HG02852 (cell line): ENCODE measurements around the gene TNRC18.
"Not testable (repeated sequence)": the region's sequence is repeated elsewhere in the genome, so short reads cannot be mapped to it uniquely, and the experiment has no call there.

Experiments used
- ATAC-seq: cut with Tn5 transposase; IDR thresholded peaks from one replicate; pipeline ENCODE4 v1.9.1; 2021; ENCODE audit warnings: mild to moderate bottlenecking, moderate library complexity; ENCODE audit not compliant: unreplicated experiment

Gene TNRC18, protein sequence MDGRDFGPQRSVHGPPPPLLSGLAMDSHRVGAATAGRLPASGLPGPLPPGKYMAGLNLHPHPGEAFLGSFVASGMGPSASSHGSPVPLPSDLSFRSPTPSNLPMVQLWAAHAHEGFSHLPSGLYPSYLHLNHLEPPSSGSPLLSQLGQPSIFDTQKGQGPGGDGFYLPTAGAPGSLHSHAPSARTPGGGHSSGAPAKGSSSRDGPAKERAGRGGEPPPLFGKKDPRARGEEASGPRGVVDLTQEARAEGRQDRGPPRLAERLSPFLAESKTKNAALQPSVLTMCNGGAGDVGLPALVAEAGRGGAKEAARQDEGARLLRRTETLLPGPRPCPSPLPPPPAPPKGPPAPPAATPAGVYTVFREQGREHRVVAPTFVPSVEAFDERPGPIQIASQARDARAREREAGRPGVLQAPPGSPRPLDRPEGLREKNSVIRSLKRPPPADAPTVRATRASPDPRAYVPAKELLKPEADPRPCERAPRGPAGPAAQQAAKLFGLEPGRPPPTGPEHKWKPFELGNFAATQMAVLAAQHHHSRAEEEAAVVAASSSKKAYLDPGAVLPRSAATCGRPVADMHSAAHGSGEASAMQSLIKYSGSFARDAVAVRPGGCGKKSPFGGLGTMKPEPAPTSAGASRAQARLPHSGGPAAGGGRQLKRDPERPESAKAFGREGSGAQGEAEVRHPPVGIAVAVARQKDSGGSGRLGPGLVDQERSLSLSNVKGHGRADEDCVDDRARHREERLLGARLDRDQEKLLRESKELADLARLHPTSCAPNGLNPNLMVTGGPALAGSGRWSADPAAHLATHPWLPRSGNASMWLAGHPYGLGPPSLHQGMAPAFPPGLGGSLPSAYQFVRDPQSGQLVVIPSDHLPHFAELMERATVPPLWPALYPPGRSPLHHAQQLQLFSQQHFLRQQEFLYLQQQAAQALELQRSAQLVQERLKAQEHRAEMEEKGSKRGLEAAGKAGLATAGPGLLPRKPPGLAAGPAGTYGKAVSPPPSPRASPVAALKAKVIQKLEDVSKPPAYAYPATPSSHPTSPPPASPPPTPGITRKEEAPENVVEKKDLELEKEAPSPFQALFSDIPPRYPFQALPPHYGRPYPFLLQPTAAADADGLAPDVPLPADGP (N-terminal part only)

DNA sequence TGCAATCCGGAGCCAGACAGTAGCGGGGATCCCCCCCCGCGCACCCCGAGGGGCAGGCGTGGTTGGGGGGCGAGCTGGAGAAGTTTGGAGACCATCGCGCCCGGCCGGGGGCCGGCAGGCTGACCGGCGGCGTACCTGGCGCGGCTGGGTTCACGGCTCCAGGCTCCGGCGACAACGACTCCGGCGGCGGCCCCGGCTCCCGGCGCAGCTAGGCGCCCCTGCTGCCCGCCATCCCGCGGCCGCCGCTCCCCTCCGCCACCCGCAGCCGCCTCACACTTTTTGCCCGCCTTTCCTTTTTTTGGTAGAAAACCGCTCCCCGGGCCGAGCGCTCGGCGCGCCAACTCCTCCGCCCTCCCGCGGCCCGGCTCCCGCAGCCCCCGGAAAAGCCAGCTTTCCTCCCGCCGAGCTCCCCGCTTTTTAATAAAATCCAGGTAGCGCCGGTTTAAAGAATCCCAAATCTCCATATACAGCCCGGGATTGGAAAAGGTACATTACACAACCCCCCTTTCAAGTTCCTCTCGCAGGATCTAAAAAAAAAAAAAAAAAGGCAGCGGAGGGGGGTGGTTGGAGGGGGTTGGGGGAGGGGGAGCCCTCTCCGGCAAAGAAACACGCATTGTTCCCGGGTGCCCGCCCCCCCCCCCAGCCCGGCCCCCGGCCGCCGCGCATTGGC, at the start of gene TNRC18:
TSS of gene TNRC18 (minus strand) at position 529 of the 670 bp plus-strand sequence. CDS start 2,588 bp downstream, outside the sequence.
- no peak for ATAC-seq

GRCh38 chr7:5472432-5473315, 49.0 kb upstream of the TNRC18 start:
- ATAC-seq: no peak

GRCh38 chr7:5471623-5472022, 48.0 kb upstream of the TNRC18 start:
- ATAC-seq: not testable (repeated sequence)

GRCh38 chr7:5470816-5471215, 47.2 kb upstream of the TNRC18 start:
- ATAC-seq: no peak

DNA sequence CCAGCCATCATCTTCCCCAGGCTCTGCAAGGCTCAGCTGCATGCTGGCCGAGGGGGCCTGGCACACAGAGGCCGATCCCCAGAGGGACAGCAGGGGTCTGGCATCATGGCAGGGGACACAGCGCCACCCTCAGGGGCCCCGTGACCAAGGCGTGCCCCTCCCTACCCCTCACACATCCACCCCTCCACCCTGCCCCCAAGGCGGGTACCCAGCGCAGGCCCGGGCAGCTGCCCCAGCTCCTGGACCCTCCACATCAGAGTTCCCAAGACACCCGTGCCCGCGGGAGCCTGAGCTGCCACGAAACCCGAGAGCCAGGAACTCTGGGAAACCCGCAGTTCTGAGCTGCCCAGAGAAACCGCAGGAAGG, 46.5 kb upstream of the TNRC18 start:
- no peak for ATAC-seq

DNA sequence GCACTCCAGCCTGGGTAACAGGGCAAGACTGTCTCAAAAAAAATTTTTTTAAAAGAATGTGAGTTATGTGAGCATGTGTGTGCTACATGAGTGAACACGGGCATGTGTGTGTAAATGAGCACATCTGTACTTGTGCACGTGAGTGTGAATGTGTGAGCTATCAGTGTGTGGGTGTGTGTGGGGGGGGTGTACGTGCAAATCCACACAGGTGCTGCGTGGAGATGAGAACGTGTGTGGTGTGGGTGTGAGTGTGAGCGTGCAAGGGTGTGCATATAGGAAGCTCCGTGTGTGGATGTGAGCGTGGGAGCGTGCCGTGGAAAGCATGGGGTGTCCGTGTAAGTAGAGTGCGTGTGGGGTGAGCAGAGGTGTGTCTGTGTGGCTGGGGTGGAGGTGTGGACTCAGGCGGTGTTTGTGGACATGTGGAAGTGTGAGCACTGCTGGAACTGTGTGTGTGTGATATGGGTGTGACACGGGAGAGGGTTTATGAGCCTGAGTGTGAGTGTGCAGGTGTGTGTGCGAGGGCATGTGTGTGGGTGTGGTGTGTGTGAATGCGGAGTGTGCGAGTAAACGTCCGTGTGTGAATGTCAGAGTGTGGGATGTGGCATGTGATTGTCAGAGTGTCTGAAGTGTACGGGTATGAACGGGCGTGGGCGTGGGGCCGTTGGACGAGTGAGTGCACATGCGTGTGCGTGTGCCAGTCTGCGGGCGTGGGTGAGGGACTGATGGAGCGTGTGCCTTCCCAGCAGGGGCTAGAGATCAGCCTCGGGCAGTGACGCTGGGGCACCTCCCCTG, 45.9 kb upstream of the TNRC18 start:
- no peak for ATAC-seq

DNA sequence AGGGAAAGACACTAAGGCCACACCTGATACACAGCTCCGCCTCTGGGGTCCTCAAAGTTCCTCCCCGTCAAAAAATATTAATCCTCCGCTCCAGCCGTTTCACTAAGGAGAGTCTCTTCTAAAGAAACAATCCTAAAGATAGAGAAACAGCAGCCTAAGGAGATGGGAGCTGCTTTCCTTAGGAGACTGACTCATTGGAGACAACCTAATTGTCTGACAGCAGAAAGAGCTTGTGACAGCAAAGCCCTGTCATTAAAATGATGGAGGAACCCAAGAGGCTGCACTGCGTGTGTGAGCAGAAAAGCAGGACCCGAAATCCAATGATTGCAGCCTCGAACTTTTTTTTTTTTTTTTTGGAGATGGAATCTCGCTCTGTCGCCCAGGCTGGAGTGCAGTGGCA, 44.0 kb upstream of the TNRC18 start:
- ATAC-seq: no peak

DNA sequence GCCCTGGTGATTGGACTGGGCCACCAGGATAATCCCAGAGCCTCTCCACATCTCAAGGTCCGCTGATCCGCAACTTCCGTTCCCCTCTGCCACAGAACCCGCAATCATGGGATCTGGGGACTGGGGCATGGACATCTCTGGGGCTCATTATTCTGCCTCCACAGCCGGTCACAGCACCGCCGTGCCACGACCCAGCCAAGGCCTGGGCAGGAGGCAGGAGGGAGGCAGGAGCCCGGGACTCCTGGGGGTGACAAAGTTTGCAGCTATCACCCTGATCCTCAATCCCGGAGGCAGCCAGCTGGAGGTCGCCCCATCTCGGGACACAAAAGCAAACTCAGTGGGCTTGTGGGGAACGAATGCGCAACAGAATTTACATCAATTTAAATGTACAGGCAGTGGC, 42.9 kb upstream of the TNRC18 start:
- ATAC-seq: no peak

GRCh38 chr7:5463031-5463430, 39.4 kb upstream of the TNRC18 start:
- no peak for ATAC-seq

DNA sequence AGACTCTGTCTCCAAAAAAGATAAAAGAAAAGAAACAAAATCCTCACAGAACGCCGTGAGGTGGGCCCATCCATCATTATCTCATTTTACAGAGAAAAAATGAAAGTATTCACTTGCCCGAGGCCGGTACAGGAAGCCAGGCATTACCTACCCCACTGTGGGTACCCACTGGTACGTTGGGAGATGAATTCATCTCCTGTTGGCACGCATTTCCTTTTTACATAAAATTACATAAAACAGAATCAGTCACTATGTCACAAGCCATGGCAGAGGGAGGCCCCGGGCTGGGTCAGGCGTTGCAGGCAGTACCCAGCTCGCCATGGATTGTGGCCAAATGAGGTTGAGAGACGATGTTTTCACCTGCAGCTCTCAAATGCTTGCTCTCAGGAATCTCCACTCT, 38.6 kb upstream of the TNRC18 start:
- ATAC-seq: no peak

- ATAC-seq: no peak
These were observed 35.4 kb upstream of the TNRC18 start for GRCh38 chr7:5458921-5459480.

DNA sequence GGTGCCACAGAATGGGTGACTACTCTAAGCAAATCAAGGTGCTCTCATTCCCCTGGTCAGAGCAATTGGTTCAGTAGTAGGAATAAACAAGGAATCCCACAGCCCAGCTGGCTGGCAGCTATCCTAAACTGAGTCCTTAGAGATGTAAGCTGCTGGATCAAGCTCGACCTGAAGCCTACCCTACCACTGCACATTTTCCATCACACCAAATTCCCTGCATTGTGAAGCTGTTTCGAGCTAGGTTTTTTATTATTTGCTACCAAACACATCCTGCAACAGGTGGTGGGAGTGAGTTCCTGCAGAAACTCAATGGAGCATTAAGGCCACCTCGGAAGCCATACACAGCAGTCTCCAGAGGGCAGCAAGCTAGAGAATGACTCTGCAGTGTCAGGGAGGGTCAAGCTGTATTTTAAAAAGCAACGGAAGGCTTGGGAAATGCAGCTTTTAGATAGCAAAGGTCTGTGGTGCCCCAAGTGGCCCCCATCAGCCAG, 33.7 kb upstream of the TNRC18 start:
- ATAC-seq: no peak

GRCh38 chr7:5456409-5456808, 32.8 kb upstream of the TNRC18 start:
- no peak for ATAC-seq

DNA sequence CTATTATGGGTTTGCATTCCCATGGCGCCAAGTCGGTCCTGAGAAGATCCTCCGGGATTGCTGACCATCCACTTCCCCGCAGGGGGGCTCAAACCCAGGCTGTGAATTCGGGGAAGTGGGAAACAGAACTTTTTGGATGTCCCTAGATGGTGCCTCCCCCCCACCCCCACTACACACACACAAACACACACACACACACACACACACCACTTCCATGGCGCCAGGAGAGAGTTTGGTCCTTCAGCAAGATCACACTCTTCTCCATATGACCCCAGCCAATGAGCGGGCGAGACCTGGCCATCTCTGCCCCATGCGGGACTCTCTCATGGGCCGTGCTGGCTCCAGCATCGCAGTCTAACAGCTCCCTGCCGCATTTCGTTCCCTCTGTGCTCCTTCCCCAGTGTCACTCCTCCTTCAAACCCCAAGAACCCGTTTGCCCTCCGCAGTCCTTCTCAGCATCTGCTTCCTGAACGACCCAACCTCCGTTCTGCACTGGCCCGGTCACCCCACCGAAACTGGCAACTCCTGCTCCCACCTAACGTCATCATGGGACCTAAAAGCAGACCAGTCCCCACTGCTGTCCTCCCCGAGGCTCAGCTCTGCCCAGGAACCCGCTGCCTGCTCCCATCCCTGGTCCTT, 32.1 kb upstream of the TNRC18 start:
- no peak for ATAC-seq

- ATAC-seq: no peak
These were observed 31.5 kb upstream of the TNRC18 start for GRCh38 chr7:5455175-5455574.

GRCh38 chr7:5454485-5454884, 30.9 kb upstream of the TNRC18 start:
- ATAC-seq: no peak

DNA sequence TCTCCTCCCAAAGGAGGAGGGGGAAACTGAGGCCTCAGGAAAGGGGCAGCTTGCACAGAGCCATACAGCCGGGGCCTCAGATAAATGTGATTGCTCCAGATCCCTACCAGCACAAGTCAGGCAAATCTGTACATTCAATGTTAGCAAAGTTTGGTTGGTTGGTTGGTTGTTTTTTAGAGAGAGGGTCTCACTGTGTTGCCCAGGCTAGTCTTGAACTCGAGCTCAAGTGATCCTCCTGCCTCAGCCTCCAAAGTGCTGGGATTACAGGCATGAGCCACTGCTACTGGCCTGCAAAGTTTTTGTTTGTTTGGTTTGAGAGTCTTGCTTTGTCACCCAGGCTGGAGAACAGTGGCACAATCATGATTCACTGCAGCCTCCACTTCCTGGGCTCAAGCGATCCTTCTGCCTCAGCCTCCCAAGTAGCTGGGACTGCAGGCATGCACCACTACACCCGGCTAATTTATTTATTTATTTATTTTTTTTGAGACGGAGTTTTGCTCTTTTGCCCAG, 30.0 kb upstream of the TNRC18 start:
- no peak for ATAC-seq

GRCh38 chr7:5452937-5453540, 29.4 kb upstream of the TNRC18 start:
- no peak for ATAC-seq
